Ecto neural progenitor cell (in vitro differentiated cells): ENCODE measurements around the gene CYP46A1.

Experiments
- DNase-seq: peaks from one replicate; pipeline ENCODE4 v3.0.0-alpha.2; 2018; ENCODE audit warnings: low spot score

CYP46A1 gene

GRCh38 chr14:99688210-99688581, 4.1 kb downstream of the CYP46A1 start:
- DNase-seq: no peak

DNA sequence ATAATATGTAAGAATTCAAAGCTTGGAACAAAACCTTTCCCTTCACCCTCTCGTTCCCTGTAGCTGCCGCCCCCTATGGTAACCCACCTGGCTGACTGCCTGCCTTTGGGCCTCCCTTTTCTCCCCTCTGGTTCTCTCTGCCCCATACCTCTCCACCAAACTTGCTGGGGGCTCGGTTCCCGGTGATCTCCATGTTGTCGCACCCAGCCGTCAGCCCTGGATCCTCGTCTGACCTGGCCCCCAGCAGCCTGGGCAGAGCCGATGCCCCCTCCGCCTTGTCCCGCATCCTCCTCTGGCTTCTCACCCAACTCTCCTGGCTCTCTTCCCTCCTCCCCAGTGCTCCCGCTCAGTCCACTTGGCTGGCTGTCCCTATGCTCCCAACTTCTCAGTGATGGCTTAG, 4.5 kb downstream of the CYP46A1 start:
- peak; percentile 36 for DNase-seq

GRCh38 chr14:99689266-99690236, 5.5 kb downstream of the CYP46A1 start:
- DNase-seq: peak; percentile 31

DNA sequence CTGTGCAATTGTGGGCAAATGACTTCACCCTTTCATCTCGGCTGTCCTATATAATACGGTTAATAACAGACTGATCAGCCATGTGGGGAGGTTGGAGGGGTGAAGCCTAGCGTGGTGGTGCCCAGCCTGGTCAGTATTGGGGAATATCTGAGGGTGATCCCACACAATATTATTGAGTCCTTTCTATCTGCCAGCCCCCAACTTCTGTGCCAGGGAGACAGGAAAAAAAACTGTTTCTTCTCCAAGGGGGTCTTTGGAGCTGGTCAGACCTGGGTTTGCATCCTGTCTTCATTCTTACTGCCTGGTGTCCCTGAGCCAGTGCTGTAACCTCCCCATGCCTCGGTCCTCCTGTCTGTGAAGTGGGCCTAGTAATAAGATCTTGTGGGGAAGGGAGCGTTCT, 6.5 kb downstream of the CYP46A1 start:
- peak; percentile 23 for DNase-seq

DNA sequence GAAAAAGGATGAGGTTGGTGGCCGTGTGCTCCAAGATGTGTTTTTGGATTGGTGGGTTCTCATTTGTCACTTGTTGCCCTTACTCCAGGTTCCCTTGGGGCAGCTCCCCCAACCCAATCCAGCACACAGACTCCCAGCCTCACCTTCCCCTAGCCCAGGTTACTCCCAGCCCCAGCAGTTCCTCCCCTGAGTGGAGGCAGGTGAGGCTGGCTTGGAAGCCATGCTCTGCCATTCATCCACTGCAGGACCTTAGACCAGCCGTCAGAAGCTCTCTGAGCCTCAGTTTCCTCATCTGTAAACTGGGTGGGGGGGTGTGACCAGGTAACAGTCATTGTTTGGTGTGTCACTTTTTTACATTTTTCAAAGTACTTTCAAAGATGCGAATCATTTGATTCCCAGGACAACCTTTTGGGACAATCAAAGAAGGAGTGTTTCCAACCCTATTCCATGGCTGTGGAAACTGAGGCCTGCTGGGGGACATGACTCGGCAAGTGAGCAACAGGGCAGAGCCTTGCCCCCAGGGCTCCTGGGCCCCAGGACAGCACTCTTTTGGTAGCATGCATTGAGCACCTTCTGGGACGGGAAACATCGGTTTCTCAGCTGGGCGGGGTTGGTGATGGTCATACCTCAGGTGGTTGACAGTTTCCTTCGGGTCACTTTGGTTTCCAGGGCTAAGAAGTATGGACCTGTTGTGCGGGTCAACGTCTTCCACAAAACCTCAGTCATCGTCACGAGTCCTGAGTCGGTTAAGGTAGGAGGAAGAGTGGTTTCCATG, 7.2 kb downstream of the CYP46A1 start:
- DNase-seq: peak; percentile 28

DNA sequence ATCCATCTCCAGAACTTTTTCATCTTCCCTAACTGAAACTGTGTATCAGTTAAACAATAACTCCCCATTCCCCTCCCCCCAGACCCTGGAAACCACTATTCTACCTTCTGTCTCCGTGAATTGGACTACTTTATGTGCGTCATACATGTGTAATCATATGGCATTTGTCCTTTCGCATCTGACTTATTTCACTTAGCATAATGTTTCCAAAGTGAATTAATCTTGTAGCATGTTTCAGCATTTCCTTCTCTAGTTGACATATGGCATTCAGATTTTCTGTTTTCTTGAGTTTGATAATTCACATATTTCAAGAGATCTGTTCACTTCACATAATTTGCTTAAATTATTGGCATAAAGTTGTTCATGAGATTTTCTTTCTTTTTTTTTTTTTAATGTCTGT, 9.8 kb downstream of the CYP46A1 start:
- no peak for DNase-seq

GRCh38 chr14:99696929-99697328, 12.8 kb downstream of the CYP46A1 start:
- DNase-seq: no peak

- DNase-seq: no peak
These were observed 14.1 kb downstream of the CYP46A1 start for GRCh38 chr14:99698236-99698635.

GRCh38 chr14:99698642-99699041, 14.5 kb downstream of the CYP46A1 start:
- no peak for DNase-seq

- DNase-seq: peak; percentile 32
These were observed 15.1 kb downstream of the CYP46A1 start for GRCh38 chr14:99699085-99699760.

GRCh38 chr14:99699861-99700260, 15.8 kb downstream of the CYP46A1 start:
- DNase-seq: no peak

DNA sequence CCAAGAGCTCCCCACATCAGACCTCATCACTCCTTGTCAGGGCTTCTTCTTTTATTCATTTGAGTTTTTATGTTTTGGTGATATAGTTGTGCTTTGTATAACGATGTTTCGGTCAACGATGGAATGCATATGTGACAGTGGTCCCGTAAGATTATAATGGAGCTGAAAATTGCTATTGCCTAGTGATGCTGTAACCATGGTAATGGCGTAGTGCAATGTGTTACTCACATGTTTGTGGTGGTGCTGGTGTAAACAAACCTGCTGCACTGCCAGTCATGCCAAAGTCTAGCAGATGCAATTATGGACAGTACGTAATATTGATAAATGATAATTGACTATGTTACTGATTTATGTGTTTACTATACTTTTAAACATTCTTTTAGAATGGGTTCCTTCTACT, 16.3 kb downstream of the CYP46A1 start:
- no peak for DNase-seq

DNA sequence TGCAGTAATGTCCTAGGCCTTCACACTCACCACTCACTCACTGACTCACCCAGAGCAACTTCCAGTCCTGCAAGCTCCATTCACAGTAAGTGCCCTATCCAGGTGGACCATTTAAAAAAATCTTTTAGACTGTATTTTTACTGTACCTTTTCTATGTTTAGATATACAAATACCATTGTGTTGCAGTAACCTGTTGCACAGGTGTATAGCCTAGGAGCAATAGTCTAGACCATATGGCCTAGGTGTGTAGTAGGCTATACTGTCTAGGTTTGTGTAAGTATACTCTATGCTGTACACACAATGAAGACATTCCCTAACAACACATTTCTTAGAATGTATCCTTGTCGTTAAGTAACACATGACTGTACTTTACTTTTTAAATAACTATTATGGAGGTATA, 17.2 kb downstream of the CYP46A1 start:
- no peak for DNase-seq

- no peak for DNase-seq
These were observed 18.0 kb downstream of the CYP46A1 start for GRCh38 chr14:99702115-99702514.

GRCh38 chr14:99703381-99703780, 19.3 kb downstream of the CYP46A1 start:
- no peak for DNase-seq

DNA sequence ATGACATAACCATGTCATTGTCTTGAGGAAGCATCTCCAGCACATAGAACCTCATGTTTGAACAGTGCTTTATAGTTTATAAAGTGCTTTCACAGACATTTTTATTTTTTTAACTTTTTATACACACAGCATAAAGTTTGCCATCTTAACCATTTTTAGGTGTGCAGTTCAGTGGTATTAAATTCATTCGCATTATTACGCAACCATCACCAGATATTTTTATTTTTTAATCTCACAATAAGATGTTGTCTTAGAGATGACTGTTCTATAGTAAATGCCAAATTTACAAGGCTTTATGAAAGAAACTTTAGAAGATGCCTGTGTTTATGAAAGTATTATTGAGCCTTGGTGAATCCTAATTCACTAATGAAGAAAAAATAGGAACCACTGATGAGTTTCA, 19.9 kb downstream of the CYP46A1 start:
- DNase-seq: no peak

DNA sequence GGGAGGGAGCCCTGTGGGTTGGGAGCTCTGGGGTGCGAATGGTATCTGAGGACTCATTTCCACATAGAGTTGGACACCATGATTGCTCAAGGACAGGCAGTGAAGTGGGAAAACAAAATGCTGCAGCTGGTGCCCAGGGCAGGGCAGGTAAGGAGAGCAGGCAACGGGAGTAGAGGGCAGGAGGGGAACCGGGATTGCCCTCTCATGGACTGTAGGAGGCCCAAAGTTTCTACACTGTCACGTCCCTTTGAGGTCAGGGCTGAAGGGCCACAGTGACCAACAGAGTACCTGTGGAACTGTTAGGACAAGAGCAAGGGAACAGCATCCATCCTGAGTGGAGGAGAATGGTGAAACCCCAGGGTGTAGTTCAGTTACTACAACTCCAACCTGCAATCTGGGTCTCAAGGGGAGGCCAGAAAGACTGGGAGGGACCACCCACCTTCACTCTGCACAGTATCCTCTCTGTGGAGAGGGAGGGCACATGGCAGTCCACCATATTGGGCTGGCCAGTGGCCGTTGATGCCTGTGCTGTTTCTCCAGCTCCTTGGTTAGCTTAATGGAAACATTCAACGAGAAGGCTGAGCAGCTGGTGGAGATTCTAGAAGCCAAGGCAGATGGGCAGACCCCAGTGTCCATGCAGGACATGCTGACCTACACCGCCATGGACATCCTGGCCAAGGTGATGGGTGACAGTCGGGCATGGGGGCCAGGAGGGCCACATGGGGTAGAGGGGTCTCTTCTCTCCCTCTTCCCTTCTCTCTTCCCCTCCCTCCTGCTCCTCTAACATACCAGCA, 22.2 kb downstream of the CYP46A1 start:
- DNase-seq: no peak

GRCh38 chr14:99707420-99707819, 23.3 kb downstream of the CYP46A1 start:
- DNase-seq: no peak

DNA sequence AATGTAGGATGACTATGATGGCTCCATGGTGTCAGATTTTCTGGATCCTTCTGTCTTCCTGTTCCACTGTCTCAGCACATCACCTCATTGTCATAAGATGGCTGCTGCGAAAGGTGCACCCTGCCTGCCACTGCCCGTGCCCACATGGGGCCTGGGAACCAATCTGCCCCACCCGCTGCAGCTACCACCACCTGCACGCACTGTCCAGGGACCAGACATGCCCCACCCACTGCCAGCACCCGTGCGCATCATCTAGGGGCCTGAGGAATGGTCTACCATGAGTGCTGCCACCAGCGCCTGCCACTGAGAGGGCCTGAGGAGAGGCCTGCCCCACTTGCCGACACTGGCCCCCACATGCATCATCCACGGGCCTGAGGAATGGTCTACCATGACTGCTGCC, 23.8 kb downstream of the CYP46A1 start:
- DNase-seq: no peak

DNA sequence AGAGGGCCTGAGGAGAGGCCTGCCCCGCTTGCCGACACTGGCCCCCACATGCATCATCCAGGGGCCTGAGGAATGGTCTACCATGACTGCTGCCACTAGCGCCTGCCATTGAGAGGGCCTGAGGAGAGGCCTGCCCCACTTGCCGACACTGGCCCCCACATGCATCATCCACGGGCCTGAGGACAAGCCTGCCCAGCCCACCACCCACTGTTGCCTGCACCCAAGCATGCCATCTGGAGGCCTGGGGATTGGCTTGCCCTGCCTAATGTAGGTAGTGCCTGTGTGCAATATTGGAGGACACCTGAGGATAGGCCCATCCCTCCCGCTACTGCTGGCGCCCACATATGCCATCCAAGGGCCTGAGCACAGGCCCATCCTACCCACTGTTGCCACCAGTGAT, 24.4 kb downstream of the CYP46A1 start:
- no peak for DNase-seq

DNA sequence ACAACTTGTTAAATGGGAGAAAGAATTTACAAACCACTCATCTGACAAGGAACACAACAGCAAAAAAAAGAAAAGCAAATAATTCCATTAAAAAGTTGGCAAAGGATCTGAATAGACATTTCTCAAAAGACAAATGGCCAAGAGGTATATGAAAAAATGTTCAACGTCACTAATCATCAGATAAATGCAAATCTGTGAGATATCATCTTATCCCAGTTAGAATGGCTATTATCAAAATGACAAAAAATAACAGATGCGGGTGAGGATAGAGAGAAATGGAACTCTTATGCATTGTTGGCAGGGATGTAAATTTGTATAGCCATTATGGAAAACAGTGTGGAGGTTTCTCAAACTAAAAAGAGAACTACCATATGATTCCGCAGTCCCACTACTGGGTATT, 29.9 kb downstream of the CYP46A1 start:
- DNase-seq: no peak
